HepG2 (cell line): ENCODE data around the gene CLDN14. TPM values are rescaled to one million over a fixed set of nuclear protein-coding genes. Genes with fewer than 3 reads are reported as not detected.

ENCODE experiments used
- ATAC-seq: fragments of 200-7000 bp; cut with Tn5 transposase; 3 replicates; pipeline ENCODE4 v1.9.1; 2020; ENCODE audit warnings: mild to moderate bottlenecking, moderate library complexity
- BruUV-seq: library from RNA; stranded (reverse); fragments of 400-500 nt; replicated peaks from 2 replicates; lab custom pipeline; 2021; lab: Mats Ljungman, UMichigan
- CTCF ChIA-PET: fragments of 300-600 bp; formaldehyde crosslinking; extraction: SDS; loops from one replicate; lab custom pipeline; 2021; ENCODE audit warnings: low total read pairs, inconsistent platforms, low intra/inter-chr PET ratio; lab: Yijun Ruan, JAX
- POLR2A ChIA-PET: fragments of 350-600 bp; sonication (Branson Sonifier 250); formaldehyde crosslinking; loops from one replicate; lab custom pipeline; 2020; ENCODE audit warnings: antibody characterized with exemption, inconsistent platforms; lab: Yijun Ruan, JAX
- DNase-seq: peaks from one replicate; pipeline ENCODE4 v3.0.0-alpha.2; 2015; ENCODE audit warnings: low spot score
- FAIRE-seq: peaks from 3 replicates; lab custom pipeline; 2011; peaks lifted over from hg19 to GRCh38; lab: Jason Lieb, UNC
- H2AFZ ChIP-seq: one replicate; pipeline ENCODE4 v1.6.1; 2011; ENCODE audit warnings: low read length, inconsistent platforms
- H3K27ac ChIP-seq: fragments of 300-600 bp; 3 replicates; pipeline ENCODE4 v1.8.0; 2011; ENCODE audit warnings: mixed run types, mild to moderate bottlenecking, mixed read lengths, low read length, inconsistent platforms; ENCODE audit not compliant: insufficient read depth; ENCODE audit errors: extremely low read length
- H3K27me3 ChIP-seq, 2 experiments: fragments of 200-600 bp in 1 of 2; 2 replicates in 1 of 2; 3 replicates in 1 of 2; pipeline versions ENCODE4 v1.6.0 to v1.8.0; 2011; ENCODE audit warnings: low read length in 2 of 2, mild to moderate bottlenecking in 2 of 2, moderate library complexity in 2 of 2, inconsistent platforms in 1 of 2; ENCODE audit not compliant: insufficient read depth in 2 of 2, control insufficient read depth in 1 of 2
- H3K36me3 ChIP-seq, 2 experiments: fragments of 200-600 bp in 1 of 2; replicated peaks in 1 of 2; 2 replicates in 1 of 2; 3 replicates in 1 of 2; pipeline versions ENCODE4 v1.5.1 to v1.8.0; 2011; ENCODE audit warnings: low read length in 2 of 2, inconsistent platforms in 1 of 2; ENCODE audit not compliant: insufficient read depth in 2 of 2, control insufficient read depth in 1 of 2
- H3K4me1 ChIP-seq: 2 replicates; pipeline ENCODE4 v1.5.1; 2012; ENCODE audit warnings: low read length, inconsistent platforms; ENCODE audit not compliant: insufficient read depth
- H3K4me2 ChIP-seq: 2 replicates; pipeline ENCODE4 v1.6.0; 2011; ENCODE audit warnings: low read depth, low read length, inconsistent platforms
- H3K4me3 ChIP-seq, 3 experiments: fragments of 200-600 bp in 1 of 3; sonication (generic), shearing (Covaris generic) in 1 of 3; replicated peaks in 1 of 3; 2 replicates each; pipeline ENCODE4 v1.5.1; 2011 to 2016; ENCODE audit warnings: low read length in 3 of 3, inconsistent platforms in 2 of 3, low read depth in 2 of 3, mild to moderate bottlenecking in 2 of 3, control low read depth in 1 of 3, mixed read lengths in 1 of 3; ENCODE audit not compliant: insufficient read depth in 1 of 3
- H3K79me2 ChIP-seq: one replicate; pipeline ENCODE4 v1.6.1; 2011; ENCODE audit warnings: low read length, inconsistent platforms; ENCODE audit not compliant: insufficient read depth
- H3K9ac ChIP-seq: 2 replicates; pipeline ENCODE4 v1.6.0; 2011; ENCODE audit warnings: mild to moderate bottlenecking, low read depth, low read length, inconsistent platforms; ENCODE audit not compliant: insufficient read depth
- H3K9me3 ChIP-seq: 2 replicates; pipeline ENCODE4 v1.5.1; 2012; ENCODE audit warnings: mild to moderate bottlenecking, low read length
- H4K20me1 ChIP-seq: 2 replicates; pipeline ENCODE4 v1.6.0; 2011; ENCODE audit warnings: inconsistent platforms, mild to moderate bottlenecking, low read length, moderate library complexity; ENCODE audit not compliant: insufficient read depth
- ERF ChIP-seq: IDR thresholded peaks from 2 replicates; pipeline ENCODE4 v1.6.1; 2018; ENCODE audit warnings: missing biosample characterization, missing genetic modification reagents
- ETS1 ChIP-seq: sonication (generic); formaldehyde crosslinking; IDR thresholded peaks from 2 replicates; pipeline ENCODE4 v1.4.0; 2020; ENCODE audit warnings: missing genetic modification reagents
- IKZF1 ChIP-seq: fragments of 450-650 bp; IDR thresholded peaks from 2 replicates; pipeline ENCODE4 v1.7.1; 2016
- NFYC ChIP-seq: IDR thresholded peaks from 2 replicates; pipeline ENCODE4 v1.6.1; 2016; ENCODE audit warnings: missing genetic modification reagents, missing compliant biosample characterization
- TFDP2 ChIP-seq: sonication (generic); formaldehyde crosslinking; IDR thresholded peaks from 2 replicates; pipeline ENCODE4 v1.4.0; 2020; ENCODE audit warnings: missing genetic modification reagents
- WGBS: methylation state at CpG from one replicate; pipeline ENCODE4 v1.1.6; 2017; ENCODE audit warnings: low lambda C conversion rate; 5-methylcytosine and 5-hydroxymethylcytosine counted together
- in situ Hi-C: cut with HindIII; loops from 2 replicates; pipeline ENCODE4 v1.10.0; 2017; ENCODE audit warnings: low pct_unique_long_range_greater_than_20kb; ENCODE audit not compliant: extremely low pct_ligation_motif_present
- intact Hi-C: fragments of 100-400 bp; cut with micrococcal nuclease; formaldehyde crosslinking; loops from one replicate; pipeline ENCODE4 v1.10.0; 2022; ENCODE audit not compliant: unreplicated experiment
- polyA plus RNA-seq, 8 experiments: library from polyadenylated mRNA; depleted of rRNA in 3 of 8; stranded (reverse) in 7 of 8; unstranded in 1 of 8; fragments of >200 nt; fragmentation: Illumina TruSeq in 4 of 8; extraction: Trizol in 4 of 8; gene quantifications; 2 replicates each; pipeline versions ENCODE4 v1.2.1 to v1.2.3, GENCODE V29; 2011 to 2016; ENCODE audit warnings: low read depth in 4 of 8, missing spikeins in 1 of 8, mixed read lengths in 1 of 8; ENCODE audit not compliant: insufficient read depth in 1 of 8
- total RNA-seq, 5 experiments: library from RNA; depleted of rRNA; stranded (reverse); fragments of >200 nt; fragmentation: Illumina TruSeq; extraction: Trizol; gene quantifications; 2 replicates each; pipeline ENCODE4 v1.2.3, GENCODE V29; 2016; ENCODE audit warnings: low read depth in 1 of 5

The CLDN14 gene
- total and polyA plus RNA-seq, 2 of the 13 experiments (the other 11 are each of a cell fraction or from before 2014, with no cell fraction given), result 1.1 to 1.4 TPM

GRCh38 chr21:36491209-36491910, 11.4 kb upstream of the CLDN14 start (continued):
- TF ChIP-seq ETS1 (CRISPR knock-in tag) (no peak), IKZF1 (no peak), TFDP2 (CRISPR knock-in tag) (no peak)

- FAIRE-seq (no peak), DNase-seq (no peak), ATAC-seq (no peak)
- Histone ChIP-seq H3K4me3 (no peak overlapping the region), H4K20me1 (no peaks in the 10 kb centered on the region), H2AFZ (no peak overlapping the region), H3K9ac (no peak overlapping the region), H3K9me3 (no peaks in the 10 kb centered on the region), H3K4me2 (no peak overlapping the region), H3K36me3 (no peaks in the 10 kb centered on the region), H3K79me2 (no peaks in the 10 kb centered on the region), H3K27me3 (peaks cover 2 to 6% of the 10 kb centered on the region in 2 experiments; a peak in 2 of 5 replicates), H3K4me1 (peaks cover 9% of the 10 kb centered on the region), H3K27ac (no peak overlapping the region)
- BruUV-seq, result no TSS peak
- TF ChIP-seq ERF (CRISPR knock-in tag) (no peak), NFYC (no peak)
- POLR2A ChIA-PET, result interaction anchor here (1.6 to 1.7 kb wide), 2 partner anchors 10 to 11 kb away, joined by 4 to 5 read pairs; partner anchors contain the start of gene CLDN14
- CTCF ChIA-PET, result no interaction called here
- intact Hi-C loops (no loop called here), in situ Hi-C loops (no loop called here)
- 39% methylated on average over 4 of the region's 7 CpGs for WGBS
Measured at GRCh38 chr21:36489776-36490165, 9.8 kb upstream of the CLDN14 start.
